Heart left ventricle (tissue), 16 donors: ENCODE results near the gene CETN3. TPM values are rescaled to one million over a fixed set of nuclear protein-coding genes. Genes with fewer than 3 reads are reported as not detected.

ENCODE experiments used
- ATAC-seq, 4 donors: fragments of 200-7000 bp; cut with Tn5 transposase; one replicate each; pipeline ENCODE4 v1.9.1; 2020 to 2022; ENCODE audit warnings: moderate library complexity in 4 of 4, mild to moderate bottlenecking in 3 of 4, moderate number of reproducible peaks in 1 of 4
- DNase-seq, 5 donors: peaks; one replicate each; pipeline ENCODE4 v3.0.0-alpha.2; 2020
- H3K27ac ChIP-seq, 12 donors: fragments of 200-600 bp; sonication (generic) in 4 of 12; one replicate each; pipeline versions ENCODE4 v1.5.0 to v1.8.0; 2016 to 2022; ENCODE audit warnings: mild to moderate bottlenecking in 2 of 12
- H3K27me3 ChIP-seq, 9 donors: fragments of 200-600 bp; sonication (generic) in 2 of 9; one replicate each; pipeline versions ENCODE4 v1.5.1 to v1.8.0; 2016 to 2022; ENCODE audit warnings: mild to moderate bottlenecking in 3 of 9
- H3K36me3 ChIP-seq, 9 donors: fragments of 200-600 bp; sonication (generic) in 2 of 9; one replicate each; pipeline versions ENCODE4 v1.5.0 to v1.8.0; 2018 to 2022; ENCODE audit warnings: mild to moderate bottlenecking in 2 of 9
- H3K4me1 ChIP-seq, 12 donors: fragments of 200-600 bp; sonication (generic) in 4 of 12; one replicate each; pipeline versions ENCODE4 v1.5.0 to v1.8.0; 2016 to 2022; ENCODE audit warnings: mild to moderate bottlenecking in 3 of 12
- H3K4me3 ChIP-seq, 12 donors: fragments of 200-600 bp; sonication (generic) in 4 of 12; one replicate each; pipeline versions ENCODE4 v1.5.0 to v1.8.0; 2017 to 2022; ENCODE audit warnings: mild to moderate bottlenecking in 9 of 12, moderate library complexity in 4 of 12
- H3K9me3 ChIP-seq, 12 donors: fragments of 200-600 bp; sonication (generic) in 4 of 12; one replicate each; pipeline versions ENCODE4 v1.5.0 to v1.8.0; 2016 to 2022; ENCODE audit warnings: mild to moderate bottlenecking in 1 of 12
- POLR2A ChIP-seq, 2 donors: fragments of 450-650 bp; IDR thresholded peaks; one replicate each; pipeline ENCODE4 v1.6.1; 2017; ENCODE audit warnings: antibody characterized with exemption in 2 of 2, mild to moderate bottlenecking in 2 of 2, moderate library complexity in 2 of 2
- WGBS, 4 donors: extraction: QIAGEN DNeasy Blood & Tissue Kit in 2 of 4; methylation state at CpG; one replicate each; pipeline versions ENCODE4 v1.1.5 to v1.1.7; 2013 to 2018; 5-methylcytosine and 5-hydroxymethylcytosine counted together
- intact Hi-C, 10 donors: fragments of 100-400 bp; cut with DNase I; formaldehyde crosslinking; loops; one replicate each; pipeline versions ENCODE4 v1.11.1 to v1.14.2; 2022
- polyA plus RNA-seq, 2 donors: library from polyadenylated mRNA; stranded (reverse); fragments of 200-250 nt; gene quantifications; one replicate each; pipeline ENCODE4 v1.2.3, GENCODE V29; 2013
- total RNA-seq, 9 donors: library from RNA; depleted of rRNA in 2 of 9; stranded (reverse); fragments of >200 nt in 2 of 9; fragmentation: NEBNext Ultra II Directional in 3 of 9; extraction: Animal tissue kit (Norgen Biotek cat#: 25700) in 3 of 9; gene quantifications; one replicate each; pipeline versions ENCODE4 v1.1.0 to v1.2.4, GENCODE V29; 2016 to 2023
- TF ChIP-seq, protein P1 (sequence below), 12 donors: fragments of 200-600 bp; sonication (generic) in 4 of 12; IDR thresholded peaks; one replicate each; pipeline versions ENCODE4 v1.5.0 to v1.8.0; 2018 to 2022; ENCODE audit warnings: antibody characterized with exemption in 12 of 12, mild to moderate bottlenecking in 5 of 12
- donor health status: ischemic (EF 13 %, LVEDD 7.1; RV severe dilation, severe dysfunction).
- donor health status: healthy with polysubstance abuse.
- donor health status: DM: no; HTN: yes; CAD: no.
- donor health status: DM: no; HTN: no; CAD: no.
- donor health status: ischemic (EF 25% LVEDD 6.9; RV normal size, moderate dysfunction).
- donor health status: ischemic (EF 25% LVEDD 5.7; RV mildly dilated, moderate dysfunction).
- donor health status: healthy.
- donor health status: DM: yes; HTN: yes; CAD: no.
- donor health status: ischemic (EF 35%, LVEDD 5.7; RV mildly dilated, moderate dysfunction).
- donor health status: nonischemic (EF 11% LVEDD 7.7; RV severe dilation, severe dysfunction).
- donor health status: DM: yes; HTN: yes; CAD: no.
- donor health status: PGD.
- donor health status: ischemic (EF 29% LVEDD 5.4; RV normal size, mild dysfunction).
- donor health status: nonischemic (EF 23%, LVEDD 6.1; RV moderate dilation, normal function).

CETN3 gene
- total and polyA plus RNA-seq, 11 donors = 9.3 to 28.3 (median 18.9) TPM

DNA sequence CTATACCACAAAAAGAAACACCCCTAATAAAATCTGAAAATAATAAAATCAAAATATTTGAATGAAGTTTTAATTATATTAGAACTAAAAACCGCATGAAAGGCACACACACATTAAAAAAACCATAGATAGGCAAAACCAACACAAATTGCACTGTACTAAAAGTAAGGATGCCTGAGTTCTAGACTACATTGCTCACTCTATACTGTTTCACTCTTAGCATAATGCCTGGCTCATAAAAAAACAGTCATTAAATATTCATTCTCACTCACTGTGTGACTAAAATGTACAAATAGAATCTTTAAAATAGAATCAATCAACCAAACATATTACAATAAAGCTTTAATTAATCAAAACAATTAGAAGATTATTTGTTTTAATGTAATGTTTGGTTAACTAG lies 41.7 kb downstream of the CETN3 start:
- Histone ChIP-seq H3K27ac (no peak overlapping the region), H3K9me3 (peaks cover 0 to 9% (median 0%) of the 10 kb centered on the region in 12 donors), H3K27me3 (no peaks in the 10 kb centered on the region), H3K36me3 (no peaks in the 10 kb centered on the region), H3K4me1 (no peaks in the 10 kb centered on the region), H3K4me3 (no peak overlapping the region)
- no peak for ATAC-seq
- intact Hi-C loops = no loop called here
- no peak for DNase-seq
- 68 to 78% (median 74%) methylated on average over 1 of the region's 1 CpG for WGBS, 4 donors
- TF ChIP-seq POLR2A (IDR thresholded peaks at IDR 0.05) = no peak
- TF ChIP-seq, protein P1, sequence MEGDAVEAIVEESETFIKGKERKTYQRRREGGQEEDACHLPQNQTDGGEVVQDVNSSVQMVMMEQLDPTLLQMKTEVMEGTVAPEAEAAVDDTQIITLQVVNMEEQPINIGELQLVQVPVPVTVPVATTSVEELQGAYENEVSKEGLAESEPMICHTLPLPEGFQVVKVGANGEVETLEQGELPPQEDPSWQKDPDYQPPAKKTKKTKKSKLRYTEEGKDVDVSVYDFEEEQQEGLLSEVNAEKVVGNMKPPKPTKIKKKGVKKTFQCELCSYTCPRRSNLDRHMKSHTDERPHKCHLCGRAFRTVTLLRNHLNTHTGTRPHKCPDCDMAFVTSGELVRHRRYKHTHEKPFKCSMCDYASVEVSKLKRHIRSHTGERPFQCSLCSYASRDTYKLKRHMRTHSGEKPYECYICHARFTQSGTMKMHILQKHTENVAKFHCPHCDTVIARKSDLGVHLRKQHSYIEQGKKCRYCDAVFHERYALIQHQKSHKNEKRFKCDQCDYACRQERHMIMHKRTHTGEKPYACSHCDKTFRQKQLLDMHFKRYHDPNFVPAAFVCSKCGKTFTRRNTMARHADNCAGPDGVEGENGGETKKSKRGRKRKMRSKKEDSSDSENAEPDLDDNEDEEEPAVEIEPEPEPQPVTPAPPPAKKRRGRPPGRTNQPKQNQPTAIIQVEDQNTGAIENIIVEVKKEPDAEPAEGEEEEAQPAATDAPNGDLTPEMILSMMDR (IDR thresholded peaks at IDR 0.05) = no peak

DNA sequence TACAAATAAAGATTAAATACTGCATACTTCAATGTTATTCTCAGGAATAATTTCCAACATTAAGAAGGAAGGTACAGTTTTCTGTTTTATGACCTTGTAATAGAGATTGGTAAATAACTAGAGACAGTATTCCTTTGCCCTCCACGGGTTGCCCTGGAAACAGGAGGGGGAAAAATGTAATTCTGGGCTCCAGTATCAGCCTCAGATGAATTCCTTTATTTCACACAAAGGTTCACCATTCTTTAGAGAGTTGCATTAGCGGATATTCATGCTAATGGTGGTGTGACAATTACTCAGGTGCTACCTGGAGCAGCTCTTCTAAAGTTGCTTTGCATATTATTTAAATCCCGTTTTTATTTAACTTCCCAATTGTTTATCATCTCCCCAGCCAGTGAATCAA lies 42.6 kb downstream of the CETN3 start:
- H3K4me3 ChIP-seq = no peak overlapping the region
- TF ChIP-seq, protein P1 (IDR thresholded peaks at IDR 0.05) = no peak
- no peak for TF ChIP-seq POLR2A (IDR thresholded peaks at IDR 0.05)
- ATAC-seq (no peak), DNase-seq (no peak)
- intact Hi-C loops = no loop called here
- no peaks in the 10 kb centered on the region for H3K27me3 ChIP-seq
- H3K36me3 ChIP-seq = no peaks in the 10 kb centered on the region
- H3K9me3 ChIP-seq = peaks cover 0 to 7% (median 0%) of the 10 kb centered on the region in 12 donors
- 44 to 58% (median 48%) methylated on average over 3 of the region's 3 CpGs for WGBS, 4 donors
- H3K4me1 ChIP-seq = no peaks in the 10 kb centered on the region
- no peak overlapping the region for H3K27ac ChIP-seq

DNA sequence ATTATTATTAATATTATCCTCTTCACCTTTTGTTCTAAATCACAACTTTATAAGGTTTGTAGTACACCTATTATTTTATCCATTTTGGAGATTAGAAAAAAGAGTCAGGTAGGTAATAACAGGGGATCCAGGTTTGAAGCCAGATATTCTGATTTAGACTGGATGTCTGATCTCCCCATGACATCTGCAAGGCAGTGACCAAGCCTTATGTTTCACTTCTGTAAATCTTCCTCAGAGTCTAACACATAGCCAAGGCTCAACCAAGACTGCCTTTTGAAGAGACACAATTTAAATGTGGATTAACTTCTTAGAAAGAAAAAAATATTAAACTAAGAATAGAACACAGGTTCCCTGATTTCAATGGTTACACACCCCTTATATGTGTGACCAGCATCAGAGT lies 44.2 kb downstream of the CETN3 start:
- Histone ChIP-seq H3K27me3 (no peaks in the 10 kb centered on the region), H3K36me3 (no peaks in the 10 kb centered on the region), H3K4me3 (no peak overlapping the region), H3K4me1 (no peaks in the 10 kb centered on the region), H3K9me3 (no peaks in the 10 kb centered on the region), H3K27ac (no peak overlapping the region)
- TF ChIP-seq, protein P1 (IDR thresholded peaks at IDR 0.05) = no peak
- ATAC-seq = no peak
- DNase-seq = no peak
- intact Hi-C loops = no loop called here

DNA sequence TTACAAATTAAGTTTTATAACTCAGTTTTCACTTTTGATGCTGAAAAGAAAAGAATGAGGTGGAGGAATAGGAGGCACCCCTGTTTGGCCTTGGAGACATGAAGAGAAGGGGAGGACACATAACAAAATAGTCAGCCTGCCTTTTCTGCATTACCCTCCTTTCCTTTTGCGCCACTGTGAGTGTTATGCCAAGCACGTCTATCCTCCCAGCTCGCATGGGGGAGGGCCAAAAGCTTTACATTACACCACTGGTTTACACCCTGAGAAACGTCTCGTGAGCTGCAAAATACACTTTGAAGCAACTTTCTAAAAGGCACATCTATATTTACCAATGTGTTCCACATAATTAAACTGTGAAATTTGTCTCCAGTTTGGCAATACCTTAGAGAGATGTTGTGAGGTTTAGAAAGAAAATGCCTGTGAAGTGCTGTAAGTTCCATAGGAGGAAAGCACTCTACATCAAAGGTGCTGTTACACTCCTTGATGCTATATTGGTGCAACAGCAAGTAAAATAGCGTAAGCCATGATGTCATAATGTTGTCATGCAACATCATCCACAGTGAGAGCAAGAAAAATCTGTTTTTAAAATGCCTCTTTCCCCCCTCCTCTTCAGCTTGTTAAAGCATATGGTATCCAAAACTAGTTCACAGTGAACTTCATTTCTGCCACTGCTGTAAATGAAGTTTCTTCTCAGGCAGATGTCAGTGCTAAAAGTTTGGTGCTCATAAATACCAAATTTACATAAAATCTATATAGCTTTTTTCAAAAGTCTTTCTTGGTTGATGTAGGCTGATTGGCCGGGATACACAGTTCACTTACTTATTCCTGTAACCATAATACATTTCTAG lies 50.3 kb downstream of the CETN3 start:
- Histone ChIP-seq H3K9me3 (peaks cover 0 to 6% (median 0%) of the 10 kb centered on the region in 12 donors), H3K27me3 (no peaks in the 10 kb centered on the region), H3K4me3 (no peak overlapping the region), H3K4me1 (no peaks in the 10 kb centered on the region), H3K36me3 (no peaks in the 10 kb centered on the region), H3K27ac (no peak overlapping the region)
- DNase-seq (no peak), ATAC-seq (no peak)
- TF ChIP-seq, protein P1 (IDR thresholded peaks at IDR 0.05) = no peak
- no peak for TF ChIP-seq POLR2A (IDR thresholded peaks at IDR 0.05)
- intact Hi-C loops = no loop called here
- 68 to 73% (median 71%) methylated on average over 7 of the region's 7 CpGs for WGBS, 4 donors
